ENCODE results near the gene SLC4A1AP.
A peak's percentile ranks its signal among the peaks of the same experiment; 100 is the strongest.
"Not testable (repeated sequence)": the region's sequence is repeated elsewhere in the genome, so short reads cannot be mapped to it uniquely, and the experiment has no call there.

The SLC4A1AP gene

DNA sequence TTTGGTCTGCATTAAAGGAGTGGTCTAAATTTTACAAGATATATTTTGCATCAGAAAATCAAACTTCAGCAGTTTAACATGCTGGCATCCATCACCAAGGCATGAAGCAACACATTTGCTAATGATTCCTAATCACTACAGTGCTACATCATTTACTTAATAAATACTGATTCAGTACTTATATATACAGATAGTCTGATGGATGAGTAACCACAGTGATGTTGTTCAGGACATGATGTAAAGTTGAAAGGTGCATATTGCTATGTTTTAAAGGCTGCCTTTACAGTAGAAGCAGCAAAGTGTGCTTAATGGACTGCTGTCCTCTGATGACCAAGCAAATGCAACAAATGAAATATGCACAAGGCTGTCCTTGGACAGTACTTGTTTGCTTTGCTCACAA is 11.3 kb upstream of the SLC4A1AP start:
- no peak for DNase-seq (ENCODE audit: low read depth in 1 of 2, low spot score in 1 of 2)

DNA sequence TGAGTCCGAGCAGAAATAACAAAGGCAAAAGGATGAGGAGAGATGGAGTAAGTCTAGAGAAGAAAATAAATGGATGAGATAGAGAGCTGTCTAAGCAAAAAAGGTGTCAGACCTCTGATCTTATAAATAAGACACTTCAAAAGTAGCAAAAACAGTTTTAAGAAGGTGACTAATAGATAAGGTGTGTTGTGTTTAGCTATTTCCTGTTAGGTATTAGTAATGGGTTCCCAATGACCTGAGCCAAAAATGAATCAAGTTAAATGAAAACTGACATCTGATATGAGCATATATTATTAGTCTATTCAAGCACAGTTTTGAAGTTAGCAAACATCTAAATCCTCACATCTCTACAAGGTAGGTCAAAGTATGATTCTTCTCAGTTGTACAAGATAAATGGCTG is 10.9 kb upstream of the SLC4A1AP start:
- DNase-seq (ENCODE audit: low read depth in 1 of 2, low spot score in 1 of 2): no peak

DNA sequence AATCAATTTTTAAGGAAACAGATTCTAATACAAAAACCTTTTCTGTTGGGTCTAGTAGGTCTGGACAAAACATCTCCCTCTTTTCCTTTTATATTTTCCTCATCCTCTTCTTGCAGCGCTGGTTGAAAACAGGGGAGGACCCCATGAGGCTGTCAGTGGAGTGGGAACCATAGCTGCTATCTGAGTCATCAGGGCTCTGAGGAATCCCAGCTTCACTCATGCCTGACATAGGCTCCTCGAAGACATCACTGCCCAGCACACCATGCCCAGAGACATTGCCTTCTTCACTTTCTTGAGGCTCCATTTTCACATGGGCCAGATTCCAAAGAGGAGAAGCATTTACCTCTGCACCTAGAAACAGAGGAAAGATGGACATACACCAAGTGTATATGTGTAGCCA is 10.3 kb upstream of the SLC4A1AP start:
- DNase-seq (ENCODE audit: low read depth in 1 of 2, low spot score in 1 of 2): no peak

DNA sequence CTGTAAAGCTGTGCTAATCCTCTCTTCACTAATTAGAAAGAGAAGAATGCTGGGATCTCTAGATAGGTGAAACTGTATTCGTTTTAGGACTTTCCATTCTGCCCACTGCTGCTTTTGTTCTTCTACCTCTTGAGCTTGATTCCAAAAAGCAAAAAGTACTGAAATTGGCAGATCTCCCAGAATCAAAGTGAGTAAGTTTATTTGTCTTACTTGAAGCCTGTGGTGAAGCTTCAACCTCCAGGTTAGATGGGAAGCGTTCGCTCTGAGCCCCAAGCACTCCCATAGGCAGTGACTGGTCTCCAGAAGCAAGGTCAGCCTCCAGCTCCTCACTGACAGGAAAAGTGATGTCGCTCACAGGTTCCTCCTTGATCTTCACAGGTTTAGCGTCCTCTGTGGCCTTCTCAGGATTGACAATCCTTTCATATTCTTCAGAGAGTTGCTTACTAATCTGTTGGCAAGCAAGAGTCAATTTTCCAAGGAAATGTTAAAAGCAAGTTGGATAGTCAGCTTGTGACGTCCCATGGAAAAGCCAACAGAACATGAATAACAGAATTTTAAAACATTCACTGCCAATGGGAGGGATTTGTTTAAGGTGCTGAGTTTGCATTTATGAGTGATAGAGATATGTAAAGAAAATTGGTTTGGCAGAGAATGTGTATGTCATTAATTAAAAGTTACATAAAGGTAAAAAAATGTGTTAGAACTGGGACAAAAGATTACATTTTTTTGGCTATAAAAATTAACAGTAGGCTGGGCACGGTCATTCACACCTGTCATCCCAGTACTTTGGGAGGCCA is 8.3 kb upstream of the SLC4A1AP start:
- DNase-seq (ENCODE audit: low read depth in 1 of 2, low spot score in 1 of 2): no peak

DNA sequence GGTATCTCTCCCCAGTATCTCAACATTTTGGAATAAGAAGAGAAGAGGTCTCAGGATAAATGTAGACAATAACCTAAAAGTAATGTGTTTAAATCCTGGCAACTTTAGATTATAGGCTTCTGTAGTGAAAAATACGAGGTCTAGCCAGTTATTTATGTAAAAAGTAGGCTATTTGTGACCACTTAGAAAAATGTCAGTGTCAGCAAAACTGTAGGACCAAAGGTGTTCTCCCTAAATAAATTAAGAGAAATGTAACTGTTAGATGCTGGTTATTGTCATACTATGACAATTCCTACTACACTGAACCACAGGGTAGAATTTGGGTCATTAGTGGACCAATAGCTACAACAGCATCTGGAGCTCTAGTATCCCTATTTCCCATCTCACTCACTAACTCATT is 2.3 kb upstream of the SLC4A1AP start:
- DNase-seq (ENCODE audit: low read depth in 1 of 2, low spot score in 1 of 2): no peak

DNA sequence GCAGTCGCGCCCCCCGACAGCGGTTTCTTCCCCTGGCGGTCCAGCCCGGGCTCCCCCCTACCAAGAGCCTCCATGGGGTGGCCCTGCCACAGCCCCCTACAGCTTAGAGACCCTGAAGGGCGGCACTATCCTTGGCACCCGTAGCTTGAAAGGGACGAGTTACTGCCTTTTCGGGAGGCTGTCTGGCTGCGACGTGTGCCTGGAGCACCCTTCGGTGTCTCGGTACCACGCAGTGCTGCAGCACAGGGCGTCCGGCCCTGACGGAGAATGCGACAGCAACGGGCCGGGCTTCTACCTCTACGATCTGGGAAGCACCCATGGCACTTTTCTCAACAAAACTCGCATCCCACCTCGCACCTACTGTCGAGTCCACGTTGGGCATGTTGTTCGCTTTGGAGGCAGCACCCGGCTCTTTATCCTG is 475 bp downstream of the SLC4A1AP start:
- DNase-seq (ENCODE audit: low read depth in 1 of 2, low spot score in 1 of 2): no peak

DNA sequence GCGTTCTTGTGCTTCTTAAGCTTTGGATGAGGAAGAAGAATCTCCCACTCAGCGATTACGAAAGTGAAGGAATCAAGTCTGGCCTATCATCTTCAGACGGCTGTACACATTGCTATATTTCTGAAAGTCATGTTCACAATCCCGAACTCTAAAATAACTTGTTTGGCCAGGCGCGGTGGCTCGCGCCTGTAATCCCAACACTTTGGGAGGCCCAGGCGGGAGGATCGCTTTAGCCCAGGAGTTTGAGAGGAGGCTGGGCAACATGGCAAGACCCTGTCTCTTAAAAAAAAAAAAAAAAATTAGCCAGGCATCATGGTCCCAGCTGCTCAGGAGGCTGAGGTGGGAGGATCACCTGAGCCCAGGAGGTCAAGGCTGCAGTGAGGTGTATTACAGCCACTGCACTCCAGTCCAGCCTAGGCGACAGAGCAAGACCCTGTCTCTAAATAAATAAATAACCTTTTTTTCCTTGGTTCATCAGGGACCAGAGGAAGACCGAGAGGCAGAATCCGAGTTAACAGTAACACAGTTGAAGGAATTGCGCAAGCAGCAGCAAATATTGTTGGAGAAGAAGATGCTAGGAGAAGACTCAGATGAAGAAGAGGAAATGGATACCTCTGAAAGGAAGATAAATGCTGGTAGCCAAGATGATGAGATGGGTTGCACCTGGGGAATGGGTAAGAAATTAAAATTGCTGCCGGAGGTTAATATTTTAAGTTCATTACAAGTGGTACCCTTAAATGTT is 1.1 kb downstream of the SLC4A1AP start:
- DNase-seq (ENCODE audit: low read depth in 1 of 2, low spot score in 1 of 2): no peak

DNA sequence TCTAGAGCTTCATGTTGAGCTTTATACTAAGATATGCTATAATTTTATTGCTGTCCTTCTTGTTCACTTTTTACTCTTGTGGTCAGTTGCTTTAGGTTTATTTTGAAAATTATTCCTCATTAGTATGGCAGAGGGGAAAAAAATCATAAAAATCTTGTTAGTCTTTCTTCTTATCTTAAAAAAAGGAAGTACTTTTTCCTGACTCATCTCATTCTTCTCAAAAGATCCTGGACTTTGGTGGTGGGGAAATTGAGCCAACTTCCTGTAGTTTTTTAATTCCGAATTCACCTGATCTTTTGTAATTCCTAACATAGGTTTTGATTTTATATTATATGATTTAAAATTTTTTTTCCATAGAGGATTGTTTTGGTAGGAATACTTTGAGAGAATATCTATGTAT is 3.8 kb downstream of the SLC4A1AP start:
- DNase-seq (ENCODE audit: low read depth in 1 of 2, low spot score in 1 of 2): no peak

DNA sequence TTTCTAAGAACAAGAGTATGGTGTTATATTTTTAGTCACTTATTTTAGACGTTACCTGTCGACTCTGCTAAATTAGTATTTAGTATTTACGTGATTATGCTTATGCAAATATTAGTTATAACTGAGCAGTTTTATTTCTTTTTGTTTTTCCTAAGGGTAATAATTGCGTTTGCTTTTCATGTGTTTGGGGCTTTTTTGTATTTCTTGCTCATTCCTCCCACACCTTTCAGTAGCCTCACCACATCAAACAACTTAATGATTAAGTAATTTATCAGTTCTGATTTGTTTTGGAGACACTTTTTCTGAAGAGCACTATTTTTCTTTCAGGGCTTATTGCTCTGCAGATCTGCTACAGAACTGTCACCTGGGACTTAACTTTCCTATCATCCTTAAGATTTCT is 7.5 kb downstream of the SLC4A1AP start:
- no peak for DNase-seq (ENCODE audit: low read depth in 1 of 2, low spot score in 1 of 2)

DNA sequence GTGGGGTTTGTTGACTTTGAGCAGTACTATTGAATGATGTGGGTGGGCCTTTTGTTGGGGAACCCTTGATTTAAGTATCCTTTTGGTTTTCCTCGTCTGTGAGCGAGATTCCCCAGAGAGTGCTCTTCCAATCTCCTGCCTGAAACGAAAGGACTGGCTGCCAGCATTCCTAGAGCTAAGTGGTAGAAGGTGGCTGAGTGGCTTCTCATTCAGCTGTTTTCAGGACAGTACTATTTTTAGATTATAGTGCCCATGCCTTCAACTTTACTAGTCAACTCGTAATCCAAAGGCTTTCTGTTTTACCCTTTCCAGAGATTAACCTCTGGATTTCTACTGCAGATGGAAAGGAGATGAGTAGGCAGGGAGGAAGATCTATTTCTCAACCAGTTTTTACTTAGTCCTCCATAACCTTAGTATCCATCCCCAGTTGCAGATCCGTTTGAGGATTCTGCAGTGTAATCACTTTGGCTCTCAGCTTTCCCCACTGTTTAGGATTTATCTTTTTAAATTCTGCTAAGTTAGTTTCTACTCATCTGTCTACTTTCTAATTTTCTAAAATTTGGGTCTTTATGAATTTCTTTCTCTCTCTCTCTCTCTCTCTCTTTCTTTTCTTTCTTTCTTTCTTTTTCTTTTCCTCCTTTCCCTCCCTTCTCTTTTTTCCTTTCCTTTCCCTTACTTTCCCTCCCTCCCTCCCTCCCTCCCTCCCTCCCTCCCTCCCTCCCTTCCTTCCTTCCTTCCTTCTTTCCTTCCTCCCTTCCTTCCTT is 9.2 kb downstream of the SLC4A1AP start:
- no peak for DNase-seq (ENCODE audit: low read depth in 1 of 2, low spot score in 1 of 2)

DNA sequence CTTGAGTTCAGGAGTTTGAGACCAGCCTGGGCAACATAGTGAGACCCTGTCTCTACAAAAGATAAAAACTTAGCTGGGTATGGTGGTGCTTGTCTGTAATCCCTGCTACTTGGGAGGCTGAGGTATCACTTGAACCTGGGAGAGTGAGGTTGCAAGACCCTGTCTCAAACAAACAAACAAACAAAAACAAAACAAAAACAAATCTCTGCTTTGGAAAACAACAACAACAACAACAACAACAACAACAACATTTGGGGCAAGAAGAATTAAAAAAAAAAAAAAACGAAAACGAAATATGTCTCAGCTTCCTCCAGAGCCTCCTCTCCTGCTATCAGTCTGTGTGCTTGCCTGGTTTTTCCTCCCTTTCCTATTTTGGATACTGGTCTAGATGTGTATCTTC is 16.9 kb downstream of the SLC4A1AP start:
- no peak for DNase-seq (ENCODE audit: low read depth in 1 of 2, low spot score in 1 of 2)

DNA sequence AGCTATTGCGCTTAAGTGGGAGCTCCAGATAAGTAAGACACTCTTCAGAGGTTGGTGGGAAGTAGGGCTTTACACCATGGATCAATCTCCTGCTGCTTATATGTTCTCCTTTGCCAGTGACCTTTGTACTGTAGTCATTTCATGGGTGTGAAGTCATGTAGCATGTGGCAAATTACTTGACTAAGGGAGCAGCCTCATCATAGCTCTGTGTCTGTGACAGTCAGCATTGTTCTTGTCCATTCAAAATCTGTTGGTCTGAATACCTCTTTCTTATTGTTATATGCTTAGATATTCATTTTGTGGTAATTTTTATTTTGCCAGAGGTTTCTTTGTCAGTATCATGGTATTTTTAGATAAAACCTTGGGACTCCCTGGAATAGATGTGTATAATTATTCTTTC is 18.2 kb downstream of the SLC4A1AP start:
- DNase-seq (ENCODE audit: low read depth in 1 of 2, low spot score in 1 of 2): no peak

DNA sequence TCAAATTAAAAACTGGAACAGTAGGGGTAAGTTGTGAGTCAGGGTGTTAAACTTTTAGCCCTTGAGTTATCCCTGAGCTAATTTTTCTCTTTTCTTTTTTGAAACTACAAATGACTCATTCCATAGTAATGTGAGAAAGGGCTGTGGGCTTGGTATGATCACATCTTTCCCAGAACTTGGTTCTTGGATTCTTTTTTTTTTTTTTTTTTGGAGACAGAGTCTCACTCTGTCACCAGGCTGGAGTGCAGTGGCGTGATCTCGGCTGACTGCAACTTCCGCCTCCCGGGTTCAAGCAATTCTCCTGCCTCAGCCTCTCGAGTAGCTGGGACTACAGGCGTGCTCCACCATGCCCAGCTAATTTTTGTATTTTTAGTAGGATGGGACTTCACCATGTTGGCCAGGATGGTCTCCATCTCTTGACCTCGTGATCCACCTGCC is 18.7 kb downstream of the SLC4A1AP start:
- DNase-seq (ENCODE audit: low read depth in 1 of 2, low spot score in 1 of 2): not testable (repeated sequence)

DNA sequence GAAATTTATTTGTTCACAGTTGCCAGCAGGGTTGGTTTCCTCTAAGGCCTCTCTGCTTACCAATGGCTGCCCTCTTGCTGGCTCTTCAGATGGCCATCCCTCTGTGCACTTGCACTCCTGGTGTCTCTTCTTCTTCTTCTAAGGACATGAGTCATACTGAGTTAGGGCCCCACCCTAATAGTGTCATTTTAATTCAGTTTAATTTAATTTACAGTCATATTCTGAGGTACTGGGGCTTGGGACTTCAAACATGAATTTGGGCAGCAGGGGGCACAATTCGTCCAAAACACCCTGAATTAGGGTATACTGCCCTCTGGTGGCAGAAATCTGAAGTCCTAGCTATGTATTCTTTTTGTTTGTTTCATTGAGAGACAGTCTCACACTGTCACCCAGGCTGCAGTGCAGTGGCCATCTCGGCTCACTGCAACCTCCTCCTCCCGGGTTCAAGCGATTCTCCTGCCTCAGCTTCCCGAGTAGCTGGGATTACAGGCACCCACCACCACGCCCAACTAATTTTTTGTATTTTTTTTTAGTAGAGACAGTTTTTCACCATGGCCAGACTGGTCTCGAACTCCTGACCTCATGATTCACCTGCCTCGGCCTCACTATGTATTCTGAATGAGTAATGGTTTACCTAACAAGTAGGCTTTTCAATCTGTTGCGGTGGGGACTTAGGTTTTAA is 19.8 kb downstream of the SLC4A1AP start:
- DNase-seq (ENCODE audit: low read depth in 1 of 2, low spot score in 1 of 2): peak; percentile 63 to 92

DNA sequence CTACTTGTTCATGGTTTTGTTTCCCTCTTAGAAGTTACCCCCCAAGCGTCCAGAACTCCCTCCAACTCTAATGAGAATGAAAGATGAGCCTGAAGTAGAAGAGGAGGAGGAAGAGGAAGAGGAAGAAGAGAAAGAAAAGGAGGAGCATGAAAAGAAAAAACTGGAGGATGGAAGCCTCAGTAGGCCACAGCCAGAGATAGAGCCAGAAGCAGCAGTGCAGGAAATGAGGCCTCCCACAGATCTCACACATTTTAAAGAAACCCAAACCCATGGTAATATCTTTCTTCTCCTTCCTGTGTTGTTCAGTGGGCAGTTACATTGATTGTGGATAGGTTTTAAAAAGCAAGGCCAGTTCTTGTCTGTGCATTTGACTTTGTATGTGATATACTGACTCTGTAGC is 21.3 kb downstream of the SLC4A1AP start:
- DNase-seq (ENCODE audit: low read depth in 1 of 2, low spot score in 1 of 2): not testable (repeated sequence)

DNA sequence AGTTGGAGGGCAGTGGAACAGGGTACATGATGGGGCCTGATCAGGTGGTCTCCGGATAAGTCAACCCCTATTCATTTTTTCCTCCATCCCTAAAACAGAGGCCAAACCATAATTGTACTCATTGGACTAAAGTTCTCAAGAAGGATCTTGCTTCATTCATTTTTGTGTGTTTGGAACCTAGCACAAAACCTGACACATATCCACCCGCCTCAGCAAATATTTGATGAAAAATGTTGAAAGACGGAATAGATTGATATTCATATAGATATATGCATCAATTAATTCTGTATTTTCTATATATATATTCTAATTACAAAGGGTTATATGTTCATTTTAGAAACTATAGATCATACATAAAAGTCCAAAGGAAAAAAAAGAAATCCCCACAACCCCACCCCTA is 21.9 kb downstream of the SLC4A1AP start:
- DNase-seq (ENCODE audit: low read depth in 1 of 2, low spot score in 1 of 2): no peak

DNA sequence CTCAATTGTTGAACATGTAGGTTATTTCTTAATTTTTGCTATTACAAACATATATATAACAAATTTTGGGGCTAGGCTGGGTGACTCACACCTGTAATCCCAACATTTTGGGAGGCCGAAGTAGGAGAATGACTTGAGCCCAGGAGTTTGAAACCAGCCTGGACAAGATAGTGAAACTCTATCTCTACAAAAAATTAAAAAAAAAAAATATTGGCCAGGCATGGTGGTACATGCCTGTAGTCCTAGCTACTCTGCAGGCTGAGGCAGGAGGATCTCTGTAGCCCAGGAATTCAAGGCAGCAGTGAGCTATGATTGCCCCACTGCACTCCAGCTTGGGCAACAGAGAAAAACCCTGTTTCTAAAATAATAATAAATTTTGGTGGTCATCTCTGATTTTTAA is 23.5 kb downstream of the SLC4A1AP start:
- DNase-seq (ENCODE audit: low read depth in 1 of 2, low spot score in 1 of 2): no peak

DNA sequence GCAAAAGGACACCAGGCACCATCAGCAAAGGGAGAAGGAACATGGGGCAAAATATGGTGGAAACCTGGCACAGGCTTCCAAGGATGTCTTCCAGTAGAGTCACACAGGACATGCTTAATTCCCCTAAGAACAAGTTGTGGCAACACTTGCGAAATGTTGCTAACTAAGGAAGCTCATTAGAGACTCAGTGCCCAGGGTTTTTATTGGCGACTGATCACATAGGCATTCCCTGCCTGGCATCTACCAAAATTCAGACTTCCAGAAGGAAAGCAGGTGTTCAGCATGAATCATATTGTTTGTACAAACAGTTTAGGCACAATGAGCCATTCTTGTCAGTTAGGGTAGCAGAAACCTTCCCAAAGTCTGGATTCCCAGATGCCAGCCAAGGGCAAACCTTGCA is 25.7 kb downstream of the SLC4A1AP start:
- DNase-seq (ENCODE audit: low read depth in 1 of 2, low spot score in 1 of 2): no peak

DNA sequence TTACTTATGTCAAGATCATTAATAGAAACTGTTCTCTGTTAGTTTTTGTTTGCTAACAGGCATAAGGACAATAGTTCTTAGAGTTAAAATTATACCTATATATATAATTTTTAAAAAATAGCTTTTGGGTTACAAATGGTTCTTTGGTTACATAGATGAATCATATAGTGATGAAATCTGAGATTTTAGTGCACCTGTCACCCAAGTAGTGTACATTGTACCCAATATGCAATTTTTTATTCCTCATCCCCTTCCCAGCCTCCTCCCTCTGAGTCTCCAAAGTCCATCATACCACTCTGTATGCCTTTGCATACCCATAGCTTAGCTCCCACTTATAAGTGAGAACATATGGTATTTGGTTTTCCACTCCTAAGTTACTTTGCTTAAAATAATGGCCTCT is 26.4 kb downstream of the SLC4A1AP start:
- no peak for DNase-seq (ENCODE audit: low read depth in 1 of 2, low spot score in 1 of 2)

DNA sequence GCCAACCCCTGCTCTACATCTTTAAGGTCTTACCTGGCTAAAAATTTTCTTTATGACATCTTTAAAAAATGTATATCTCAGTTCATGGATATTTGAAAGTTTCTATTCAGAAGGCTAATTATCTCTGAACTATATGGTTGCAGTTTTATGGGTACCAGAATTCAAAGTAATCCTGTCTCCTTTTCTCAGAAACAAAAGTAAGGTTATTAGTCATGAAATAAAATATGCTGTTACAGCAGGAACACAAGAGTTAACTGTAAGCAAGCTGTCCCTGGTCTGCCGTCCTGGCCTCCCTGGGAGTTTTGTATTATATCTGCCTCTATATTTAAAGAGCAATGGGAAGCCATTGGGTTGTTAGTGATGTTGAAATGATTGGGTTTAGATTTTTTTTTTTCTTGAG is 34.0 kb downstream of the SLC4A1AP start:
- no peak for DNase-seq (ENCODE audit: low read depth in 1 of 2, low spot score in 1 of 2)

DNA sequence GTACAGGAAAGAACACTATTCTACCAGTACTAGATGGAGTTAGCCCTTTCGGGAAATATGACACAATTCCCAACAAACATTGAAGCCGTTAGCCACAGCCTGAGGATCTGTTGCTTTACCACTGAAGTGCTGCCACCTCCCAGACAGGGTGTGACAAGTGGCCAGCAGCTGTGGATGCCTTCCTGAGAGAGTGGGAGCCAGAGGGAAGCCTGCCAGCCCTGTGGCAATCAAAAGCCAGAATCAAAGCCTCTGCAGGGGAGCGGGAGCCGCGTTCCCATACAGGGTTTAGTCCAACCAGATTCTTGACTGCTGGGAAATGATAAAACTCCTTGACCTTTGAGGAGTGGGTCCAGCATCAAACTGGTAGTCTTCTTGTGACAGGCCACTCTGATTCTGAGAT is 38.0 kb downstream of the SLC4A1AP start:
- no peak for DNase-seq (ENCODE audit: low read depth in 1 of 2, low spot score in 1 of 2)

All from activated CD4-positive, alpha-beta T cell treated with anti-CD3 and anti-CD28 coated beads, Interleukin-2, amount 50 U/mL, for 24 hours (primary cell).